Activated CD8-positive, alpha-beta memory T cell treated with anti-CD3 and anti-CD28 coated beads, Interleukin-2, amount 10 ng/mL, durations not matched to agents 7 days and 5 days (primary cell): ENCODE measurements around the gene FKTN. TPM values are rescaled to one million over a fixed set of nuclear protein-coding genes. Genes with fewer than 3 reads are reported as not detected.

Experiments
- ATAC-seq: fragments of 150-1000 bp; cut with Tn5 transposase; one replicate; pipeline ENCODE4 v1.10.0; 2021; ENCODE audit warnings: moderate library complexity
- CTCF ChIA-PET: fragments of 350-600 bp; sonication (Branson Sonifier 250); formaldehyde crosslinking; loops from one replicate; lab custom pipeline; 2021; ENCODE audit warnings: antibody characterized with exemption; lab: Charles Lee
- DNase-seq: peaks from one replicate; pipeline ENCODE4 v3.0.0-alpha.2; 2020
- H3K27ac Mint-ChIP-seq: one replicate; pipeline ENCODE4 v1.8.0; 2021; ENCODE audit warnings: mild to moderate bottlenecking, mixed read lengths
- H3K27me3 Mint-ChIP-seq: one replicate; pipeline ENCODE4 v1.8.0; 2021; ENCODE audit warnings: mixed read lengths
- H3K36me3 Mint-ChIP-seq: one replicate; pipeline ENCODE4 v1.8.0; 2021; ENCODE audit warnings: mild to moderate bottlenecking, mixed read lengths
- H3K4me1 Mint-ChIP-seq: one replicate; pipeline ENCODE4 v1.8.0; 2021; ENCODE audit warnings: mixed read lengths
- H3K4me3 Mint-ChIP-seq: one replicate; pipeline ENCODE4 v1.8.0; 2021; ENCODE audit warnings: mild to moderate bottlenecking, moderate library complexity, mixed read lengths
- H3K9me3 Mint-ChIP-seq: one replicate; pipeline ENCODE4 v1.8.0; 2022; ENCODE audit warnings: low read depth, mixed read lengths
- total RNA-seq, 2 experiments: library from RNA; stranded (reverse); gene quantifications; one replicate each; pipeline ENCODE4 v1.2.3, GENCODE V29; 2021

Gene FKTN
- total RNA-seq, 2 experiments from 2014 or later, result 11.8 to 16.4 TPM

- H3K36me3 Mint-ChIP-seq, result no peaks in the 10 kb centered on the region
- no peak for ATAC-seq
- CTCF ChIA-PET, result interaction anchor here (1.7 kb wide), 1 partner anchor 42 kb away, joined by 4 read pairs; no protein-coding TSS in a partner anchor
- peaks cover 11% of the 10 kb centered on the region for H3K27me3 Mint-ChIP-seq
- no peaks in the 10 kb centered on the region for H3K4me1 Mint-ChIP-seq
- no peak overlapping the region for H3K4me3 Mint-ChIP-seq
- H3K27ac Mint-ChIP-seq, result no peak overlapping the region
- no peaks in the 10 kb centered on the region for H3K9me3 Mint-ChIP-seq
- no peak for DNase-seq
Observed at GRCh38 chr9:105673850-105674387, 116.0 kb downstream of the FKTN start.

GRCh38 chr9:105676351-105676923 lies 118.5 kb downstream of the FKTN start:
- DNase-seq (no peak), ATAC-seq (no peak)
- CTCF ChIA-PET, result no interaction called here
- Mint-ChIP-seq H3K9me3 (no peaks in the 10 kb centered on the region), H3K4me3 (no peak overlapping the region), H3K4me1 (no peaks in the 10 kb centered on the region), H3K36me3 (no peaks in the 10 kb centered on the region), H3K27ac (no peak overlapping the region), H3K27me3 (peaks cover 4% of the 10 kb centered on the region)

- Mint-ChIP-seq H3K4me3 (no peak overlapping the region), H3K27ac (no peak overlapping the region), H3K9me3 (no peaks in the 10 kb centered on the region), H3K27me3 (peaks cover 4% of the 10 kb centered on the region), H3K4me1 (no peaks in the 10 kb centered on the region), H3K36me3 (no peaks in the 10 kb centered on the region)
- DNase-seq, result no peak
- CTCF ChIA-PET, result no interaction called here
- ATAC-seq, result no peak
Observed at GRCh38 chr9:105678163-105678562, 120.2 kb downstream of the FKTN start.

- ATAC-seq, result no peak
- no peaks in the 10 kb centered on the region for H3K4me1 Mint-ChIP-seq
- no peak overlapping the region for H3K27ac Mint-ChIP-seq
- CTCF ChIA-PET, result no interaction called here
- peaks cover 4% of the 10 kb centered on the region for H3K27me3 Mint-ChIP-seq
- no peaks in the 10 kb centered on the region for H3K36me3 Mint-ChIP-seq
- no peak for DNase-seq
- H3K4me3 Mint-ChIP-seq, result no peak overlapping the region
- H3K9me3 Mint-ChIP-seq, result no peaks in the 10 kb centered on the region
Observed at GRCh38 chr9:105678781-105679180, 120.8 kb downstream of the FKTN start.

GRCh38 chr9:105679257-105680022 lies 121.5 kb downstream of the FKTN start:
- peaks cover 4% of the 10 kb centered on the region for H3K27me3 Mint-ChIP-seq
- no peak for ATAC-seq
- CTCF ChIA-PET, result no interaction called here

GRCh38 chr9:105681313-105681712 lies 123.4 kb downstream of the FKTN start:
- Mint-ChIP-seq H3K27ac (no peak overlapping the region), H3K9me3 (no peaks in the 10 kb centered on the region), H3K36me3 (no peaks in the 10 kb centered on the region), H3K27me3 (peaks cover 4% of the 10 kb centered on the region), H3K4me3 (no peak overlapping the region), H3K4me1 (no peaks in the 10 kb centered on the region)
- CTCF ChIA-PET, result no interaction called here
- no peak for ATAC-seq
- no peak for DNase-seq

More at GRCh38 chr9:105679257-105680022, 121.5 kb downstream of the FKTN start:
- H3K4me1 Mint-ChIP-seq, result no peaks in the 10 kb centered on the region
- H3K27ac Mint-ChIP-seq, result no peak overlapping the region
- no peaks in the 10 kb centered on the region for H3K9me3 Mint-ChIP-seq
- no peaks in the 10 kb centered on the region for H3K36me3 Mint-ChIP-seq
- DNase-seq, result no peak
- H3K4me3 Mint-ChIP-seq, result no peak overlapping the region

- Mint-ChIP-seq H3K9me3 (no peaks in the 10 kb centered on the region), H3K4me3 (no peak overlapping the region), H3K36me3 (no peaks in the 10 kb centered on the region), H3K4me1 (no peaks in the 10 kb centered on the region), H3K27ac (no peak overlapping the region), H3K27me3 (peaks cover 4% of the 10 kb centered on the region)
- CTCF ChIA-PET, result no interaction called here
- ATAC-seq, result no peak
- no peak for DNase-seq
Observed at GRCh38 chr9:105681724-105682123, 123.8 kb downstream of the FKTN start.

GRCh38 chr9:105683688-105684275 lies 125.9 kb downstream of the FKTN start:
- H3K4me3 Mint-ChIP-seq, result no peak overlapping the region
- ATAC-seq (no peak), DNase-seq (no peak)
- no peaks in the 10 kb centered on the region for H3K4me1 Mint-ChIP-seq
- peaks cover 12% of the 10 kb centered on the region for H3K27me3 Mint-ChIP-seq
- no peaks in the 10 kb centered on the region for H3K9me3 Mint-ChIP-seq
- no peak overlapping the region for H3K27ac Mint-ChIP-seq
- H3K36me3 Mint-ChIP-seq, result no peaks in the 10 kb centered on the region
- CTCF ChIA-PET, result no interaction called here

GRCh38 chr9:105686936-105687335 lies 129.0 kb downstream of the FKTN start:
- no peak overlapping the region for H3K27ac Mint-ChIP-seq
- no peaks in the 10 kb centered on the region for H3K36me3 Mint-ChIP-seq
- CTCF ChIA-PET, result no interaction called here
- H3K9me3 Mint-ChIP-seq, result no peaks in the 10 kb centered on the region
- DNase-seq, result no peak
- no peak for ATAC-seq
- H3K4me3 Mint-ChIP-seq, result no peak overlapping the region
- peaks cover 25% of the 10 kb centered on the region for H3K27me3 Mint-ChIP-seq
- H3K4me1 Mint-ChIP-seq, result no peaks in the 10 kb centered on the region

Other genes starting within 250 kb of the FKTN start
- gene FSD1L, start 110.1 kb upstream of the FKTN start, total RNA-seq, result 1 to 10 TPM; 6.3 to 9.2 TPM
- gene TAL2, start 104.3 kb downstream of the FKTN start, total RNA-seq, result under 1 TPM in 1 of 2 experiments, not detected in 1; 0.35 TPM
- 10 to 100 TPM in 1 of 2 experiments, 1 to 10 TPM in 1; 9.9 to 17.9 TPM for gene TMEM38B, start 136.4 kb downstream of the FKTN start, total RNA-seq